Measurements from ENCODE around the gene CD59.

The CD59 gene

DNA sequence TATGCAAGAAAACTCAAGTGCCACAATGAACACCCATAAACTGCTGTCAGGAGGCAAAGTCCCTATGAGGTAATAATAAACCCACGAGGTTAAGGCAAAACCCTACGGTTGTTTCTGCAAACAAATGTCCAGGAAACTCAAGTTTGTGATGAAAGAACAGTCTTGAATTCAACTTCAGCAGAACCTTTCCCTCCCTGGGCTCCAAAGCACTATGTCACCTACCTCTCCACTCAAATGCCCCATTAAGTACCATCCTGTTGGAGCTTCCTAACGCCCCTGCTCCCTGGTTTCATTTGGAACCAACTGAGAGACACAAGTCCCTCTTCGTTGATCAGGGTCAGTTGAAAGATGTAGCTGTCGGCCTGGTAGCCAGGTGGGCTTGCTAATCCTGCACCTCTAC is 33.0 kb downstream of the CD59 start:
- TF ChIP-seq, protein P1, sequence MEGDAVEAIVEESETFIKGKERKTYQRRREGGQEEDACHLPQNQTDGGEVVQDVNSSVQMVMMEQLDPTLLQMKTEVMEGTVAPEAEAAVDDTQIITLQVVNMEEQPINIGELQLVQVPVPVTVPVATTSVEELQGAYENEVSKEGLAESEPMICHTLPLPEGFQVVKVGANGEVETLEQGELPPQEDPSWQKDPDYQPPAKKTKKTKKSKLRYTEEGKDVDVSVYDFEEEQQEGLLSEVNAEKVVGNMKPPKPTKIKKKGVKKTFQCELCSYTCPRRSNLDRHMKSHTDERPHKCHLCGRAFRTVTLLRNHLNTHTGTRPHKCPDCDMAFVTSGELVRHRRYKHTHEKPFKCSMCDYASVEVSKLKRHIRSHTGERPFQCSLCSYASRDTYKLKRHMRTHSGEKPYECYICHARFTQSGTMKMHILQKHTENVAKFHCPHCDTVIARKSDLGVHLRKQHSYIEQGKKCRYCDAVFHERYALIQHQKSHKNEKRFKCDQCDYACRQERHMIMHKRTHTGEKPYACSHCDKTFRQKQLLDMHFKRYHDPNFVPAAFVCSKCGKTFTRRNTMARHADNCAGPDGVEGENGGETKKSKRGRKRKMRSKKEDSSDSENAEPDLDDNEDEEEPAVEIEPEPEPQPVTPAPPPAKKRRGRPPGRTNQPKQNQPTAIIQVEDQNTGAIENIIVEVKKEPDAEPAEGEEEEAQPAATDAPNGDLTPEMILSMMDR (IDR thresholded peaks at IDR 0.05; ENCODE audit: extremely low read depth, missing control alignments) = no peak
- DNase-seq (ENCODE audit: low spot score) = no peak

DNA sequence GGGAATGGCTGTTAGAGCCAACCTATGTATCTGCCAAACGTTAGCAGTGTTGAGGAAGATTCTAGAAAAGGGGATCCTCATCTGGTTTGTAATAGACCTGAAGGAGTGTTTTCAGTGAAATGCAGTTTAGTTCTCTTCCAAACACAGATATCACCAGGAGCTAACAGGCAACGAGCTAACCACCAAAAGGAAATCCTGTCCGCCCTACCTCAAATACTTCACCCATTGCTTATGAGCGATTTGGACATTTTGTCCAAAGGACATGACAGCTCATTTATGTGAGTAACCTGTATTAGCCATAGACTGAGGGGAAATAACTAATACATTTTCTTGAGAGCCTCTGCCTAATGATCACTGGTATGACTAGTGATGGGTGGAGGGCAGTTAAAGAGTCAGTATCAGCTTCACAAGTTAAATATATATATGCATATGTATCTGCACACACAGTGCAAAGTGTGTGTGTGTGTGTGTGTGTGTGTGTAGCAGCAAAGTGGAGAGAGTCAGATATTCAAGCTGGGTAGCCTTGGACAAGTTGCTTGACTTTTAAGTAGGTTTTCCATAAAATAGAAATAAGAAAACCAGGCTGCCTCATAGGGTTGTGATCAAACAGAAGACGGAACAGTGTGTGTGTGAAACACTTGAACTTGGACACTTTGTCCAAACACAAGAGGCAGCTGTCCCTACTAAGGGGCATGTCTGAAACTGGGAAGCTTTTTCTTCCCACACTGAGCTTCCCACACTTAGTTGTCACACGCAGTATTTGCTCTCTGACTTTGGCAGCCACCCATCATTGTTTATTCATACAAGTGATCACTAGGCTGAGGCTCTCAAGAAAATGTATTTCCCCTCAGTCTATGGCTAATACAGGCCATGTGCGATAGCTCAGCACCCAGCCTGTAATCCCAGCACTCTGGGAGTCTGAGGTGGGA is 34.7 kb downstream of the CD59 start:
- TF ChIP-seq, protein P1 (IDR thresholded peaks at IDR 0.05; ENCODE audit: extremely low read depth, missing control alignments) = no peak
- no peak for DNase-seq (ENCODE audit: low spot score)

DNA sequence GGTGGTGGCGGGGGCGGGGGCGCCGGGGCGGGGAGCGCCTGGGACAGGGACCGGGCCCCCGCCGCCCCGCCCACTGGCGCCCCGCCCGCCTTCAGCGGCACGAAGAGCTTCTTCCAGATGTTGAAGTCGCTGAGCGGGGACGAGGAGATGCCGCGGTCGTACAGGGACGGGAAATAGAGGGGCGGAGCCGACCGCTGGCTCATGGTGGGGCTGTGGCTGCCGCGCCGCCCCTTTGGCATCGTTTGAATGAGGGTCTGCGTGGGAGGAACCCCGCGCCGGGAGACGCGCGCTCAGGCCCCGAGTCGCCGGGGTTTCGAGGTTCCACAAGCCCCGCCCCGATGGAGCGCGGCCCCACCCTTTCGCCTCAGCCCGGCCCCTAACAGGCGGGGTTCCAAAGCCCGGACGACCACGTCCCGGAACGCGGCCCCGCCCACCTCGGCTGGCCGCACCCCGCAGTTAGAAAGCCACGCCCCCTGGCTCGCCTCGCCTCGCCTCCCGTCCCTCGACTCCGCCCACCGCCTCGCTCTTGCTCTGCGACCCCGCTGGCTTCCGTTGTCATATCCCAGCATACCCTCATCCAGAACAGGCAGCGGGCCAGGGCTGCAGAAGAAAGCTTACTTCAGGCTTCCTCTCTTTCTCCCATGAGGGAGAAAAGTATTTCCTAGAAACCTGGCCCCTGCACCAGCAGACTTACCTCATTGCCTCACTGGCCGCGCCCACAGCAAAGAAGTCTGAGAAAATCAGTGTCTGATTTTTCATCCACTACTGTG is 35.5 kb downstream of the CD59 start, which contains the start of gene C11orf91:
Gene C11orf91 (minus strand): TSS at position 325 of the 770 bp plus-strand sequence. CDS start 86 bp downstream, at position 239.
- TF ChIP-seq, protein P1 (IDR thresholded peaks at IDR 0.05; ENCODE audit: extremely low read depth, missing control alignments) = no peak
- peak; percentile 97 for DNase-seq (ENCODE audit: low spot score)

DNA sequence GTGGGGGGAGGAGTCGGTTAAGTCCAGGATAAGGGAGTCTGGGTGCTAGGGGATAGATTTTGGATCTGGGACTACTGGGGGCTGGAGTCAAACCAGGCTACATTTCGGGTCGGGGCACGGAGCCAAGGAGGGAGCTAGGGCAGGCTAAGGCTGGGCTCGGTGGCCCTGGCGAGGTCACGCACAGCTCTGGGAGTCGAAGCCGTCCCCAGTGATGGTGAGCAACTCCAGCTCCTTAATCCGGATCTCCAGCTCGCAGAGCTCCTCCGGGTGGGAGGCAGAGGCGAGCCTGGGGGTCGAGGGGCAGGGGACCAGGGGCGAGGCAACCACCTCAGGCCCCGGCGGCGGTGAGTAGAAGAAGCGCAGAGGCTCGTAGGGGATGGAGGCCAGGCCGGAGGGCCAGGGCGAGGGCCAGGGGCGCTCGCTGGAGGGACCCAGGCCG is 36.1 kb downstream of the CD59 start:
- DNase-seq (ENCODE audit: low spot score) = no peak
- TF ChIP-seq, protein P1 (IDR thresholded peaks at IDR 0.05; ENCODE audit: extremely low read depth, missing control alignments) = no peak

DNA sequence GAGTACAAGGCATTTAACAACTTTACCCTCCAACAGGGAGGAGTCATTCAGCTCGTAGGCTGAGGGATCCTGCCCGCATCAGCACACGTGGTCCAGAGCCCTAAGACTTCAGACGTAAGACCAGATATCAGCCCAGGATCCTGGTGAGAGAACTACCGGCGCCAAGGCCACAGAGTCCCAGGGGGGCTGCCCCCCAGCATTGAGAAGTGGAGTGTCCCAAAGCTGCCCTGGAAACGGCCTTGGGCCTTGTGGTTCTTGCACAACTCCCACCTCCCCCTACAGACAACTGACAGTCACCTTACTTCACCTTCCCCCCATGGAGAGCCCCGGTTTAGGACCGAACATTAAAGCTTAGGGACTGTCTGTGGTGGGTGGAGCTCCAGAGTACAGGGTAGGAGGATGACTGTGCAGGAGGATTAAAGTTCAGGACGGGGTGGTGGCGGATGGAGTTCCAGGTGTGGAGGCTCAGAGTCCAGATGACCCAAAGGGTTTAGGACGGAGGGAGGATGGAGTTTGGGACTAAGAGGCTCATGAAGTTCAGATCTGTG is 36.6 kb downstream of the CD59 start:
- TF ChIP-seq, protein P1 (IDR thresholded peaks at IDR 0.05; ENCODE audit: extremely low read depth, missing control alignments) = no peak
- no peak for DNase-seq (ENCODE audit: low spot score)

DNA sequence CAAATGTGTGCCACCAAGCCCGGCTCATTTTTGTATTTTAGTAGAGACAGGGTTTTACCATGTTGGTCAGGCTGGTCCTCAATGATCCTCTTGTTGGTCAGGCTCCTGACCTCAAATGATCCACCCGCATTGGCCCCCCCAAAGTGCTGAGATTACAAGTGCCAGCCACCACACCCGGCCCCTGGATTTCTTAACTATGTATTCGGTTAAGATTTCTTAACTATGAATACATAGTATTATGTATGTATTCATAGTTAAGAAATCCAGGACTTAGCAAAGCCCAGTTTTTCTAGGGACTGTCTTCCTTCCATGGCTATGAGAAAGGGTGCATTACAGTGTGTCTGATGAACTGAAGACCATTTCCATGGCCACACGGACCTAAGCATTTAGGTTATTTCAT is 37.3 kb downstream of the CD59 start:
- TF ChIP-seq, protein P1 (IDR thresholded peaks at IDR 0.05; ENCODE audit: extremely low read depth, missing control alignments) = no peak
- no peak for DNase-seq (ENCODE audit: low spot score)

Data from GM20000 (cell line).